NCI-H226 (cell line): ENCODE measurements around the gene ITGAD.

Experiments
- DNase-seq: peaks from one replicate; pipeline ENCODE4 v3.0.0-alpha.2; 2015

Gene ITGAD

DNA sequence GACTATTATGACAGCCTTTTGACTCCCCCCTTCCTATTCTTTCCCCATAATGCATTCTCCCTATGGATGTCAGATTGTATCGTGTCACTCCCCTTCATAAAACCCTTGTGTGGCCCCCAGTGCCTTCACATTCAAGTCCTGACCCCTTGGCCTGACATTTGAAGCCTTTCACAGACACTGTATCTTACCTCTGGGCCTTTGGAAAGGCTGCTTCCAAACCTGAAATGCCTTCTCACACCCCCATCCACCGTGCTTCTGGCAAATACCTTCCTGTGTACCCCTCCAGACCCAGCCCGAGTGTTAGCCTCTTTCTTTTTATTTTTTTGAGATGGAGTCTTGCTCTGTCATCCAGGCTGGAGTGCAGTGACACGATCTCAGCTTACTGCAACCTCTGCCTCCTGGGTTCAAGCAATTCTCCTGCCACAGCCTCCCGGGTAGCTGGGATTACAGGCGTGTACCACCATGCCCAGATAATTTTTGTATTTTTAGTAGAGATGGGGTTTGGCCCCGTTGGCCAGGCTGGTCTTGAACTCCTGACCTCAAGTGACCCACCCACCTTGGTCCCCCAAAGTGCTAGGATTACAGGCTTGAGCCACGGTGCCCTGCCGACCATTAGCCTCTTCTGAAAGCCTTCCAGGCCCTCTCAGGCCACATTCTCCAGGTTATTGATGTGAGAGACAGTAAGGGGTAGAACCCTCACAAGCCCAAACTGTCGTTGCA, 68.2 kb downstream of the ITGAD start:
- DNase-seq: no peak

DNA sequence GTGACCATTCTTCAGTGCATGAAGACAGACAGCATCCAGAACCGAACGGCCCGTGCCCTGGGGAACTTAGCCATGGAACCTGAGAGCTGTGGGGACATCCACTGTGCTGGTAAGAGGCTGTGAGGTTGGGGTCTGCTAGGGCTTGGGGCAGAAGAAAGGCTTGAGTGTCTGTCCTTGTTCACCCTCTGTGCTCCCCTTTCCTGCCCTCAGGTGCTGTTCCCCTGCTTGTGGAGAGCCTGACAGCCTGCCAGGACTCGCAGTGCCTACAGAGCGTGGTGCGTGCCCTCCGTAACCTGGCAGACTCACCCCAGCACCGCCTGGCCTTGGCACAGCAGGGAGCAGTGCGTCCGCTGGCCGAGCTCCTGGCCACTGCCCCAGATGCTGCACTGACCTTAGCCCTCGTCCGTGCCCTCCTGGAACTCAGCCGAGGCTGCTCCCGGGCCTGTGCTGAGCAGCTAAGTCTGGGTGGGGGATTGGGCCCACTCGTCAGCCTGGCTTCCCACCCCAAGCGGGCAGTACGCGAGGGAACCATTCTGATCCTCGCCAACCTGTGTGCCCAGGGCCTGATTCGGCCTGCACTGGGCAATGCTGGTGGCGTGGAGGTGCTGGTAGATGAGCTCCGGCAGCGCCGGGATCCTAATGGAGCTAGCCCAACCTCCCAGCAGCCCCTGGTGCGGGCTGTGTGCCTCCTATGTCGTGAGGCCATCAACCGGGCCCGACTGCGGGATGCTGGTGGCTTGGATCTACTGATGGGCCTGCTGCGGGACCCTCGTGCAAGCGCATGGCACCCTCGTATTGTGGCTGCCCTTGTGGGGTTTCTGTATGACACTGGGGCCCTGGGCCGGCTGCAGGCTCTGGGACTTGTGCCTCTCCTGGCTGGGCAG, 69.0 kb downstream of the ITGAD start:
- DNase-seq: no peak

GRCh38 chr16:31464348-31464769, 71.2 kb downstream of the ITGAD start:
- DNase-seq: no peak

GRCh38 chr16:31464781-31465260, 71.7 kb downstream of the ITGAD start:
- no peak for DNase-seq

DNA sequence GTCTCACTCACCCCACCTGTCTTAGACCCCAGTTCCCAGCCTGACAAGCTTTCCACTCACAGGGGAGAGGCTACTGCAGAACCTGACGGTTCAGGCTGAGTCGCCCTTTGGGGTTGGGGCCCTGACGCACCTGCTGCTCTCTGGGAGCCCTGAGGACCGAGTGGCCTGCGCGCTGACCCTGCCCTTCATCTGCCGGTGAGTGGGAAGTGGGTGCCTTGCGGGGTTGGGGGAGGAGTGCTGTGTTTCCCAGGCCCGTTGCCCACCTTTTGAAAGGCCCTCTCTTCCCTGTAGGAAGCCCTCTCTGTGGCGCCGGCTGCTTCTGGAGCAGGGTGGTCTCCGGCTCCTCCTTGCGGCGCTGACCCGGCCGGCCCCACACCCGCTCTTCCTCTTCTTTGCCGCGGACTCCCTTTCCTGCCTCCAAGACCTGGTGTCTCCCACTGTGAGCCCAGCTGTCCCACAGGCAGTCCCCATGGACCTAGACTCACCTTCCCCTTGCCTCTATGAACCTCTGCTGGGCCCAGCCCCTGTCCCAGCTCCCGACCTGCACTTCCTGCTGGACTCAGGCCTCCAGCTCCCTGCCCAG, 72.7 kb downstream of the ITGAD start:
- DNase-seq: no peak

DNA sequence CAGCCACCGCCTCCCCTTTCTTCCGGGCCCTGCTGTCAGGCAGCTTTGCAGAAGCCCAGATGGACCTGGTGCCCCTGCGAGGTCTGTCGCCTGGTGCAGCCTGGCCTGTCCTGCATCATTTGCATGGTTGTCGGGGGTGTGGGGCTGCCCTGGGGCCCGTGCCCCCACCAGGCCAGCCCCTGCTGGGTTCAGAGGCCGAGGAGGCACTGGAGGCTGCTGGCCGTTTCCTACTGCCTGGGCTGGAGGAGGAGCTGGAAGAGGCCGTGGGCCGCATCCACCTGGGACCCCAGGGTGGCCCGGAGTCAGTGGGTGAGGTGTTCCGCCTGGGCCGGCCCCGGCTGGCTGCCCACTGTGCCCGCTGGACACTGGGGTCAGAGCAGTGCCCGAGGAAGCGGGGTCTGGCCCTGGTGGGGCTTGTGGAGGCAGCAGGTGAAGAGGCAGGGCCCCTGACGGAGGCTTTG, 73.3 kb downstream of the ITGAD start:
- no peak for DNase-seq

- no peak for DNase-seq
Measured at GRCh38 chr16:31467151-31467773, 74.1 kb downstream of the ITGAD start.

DNA sequence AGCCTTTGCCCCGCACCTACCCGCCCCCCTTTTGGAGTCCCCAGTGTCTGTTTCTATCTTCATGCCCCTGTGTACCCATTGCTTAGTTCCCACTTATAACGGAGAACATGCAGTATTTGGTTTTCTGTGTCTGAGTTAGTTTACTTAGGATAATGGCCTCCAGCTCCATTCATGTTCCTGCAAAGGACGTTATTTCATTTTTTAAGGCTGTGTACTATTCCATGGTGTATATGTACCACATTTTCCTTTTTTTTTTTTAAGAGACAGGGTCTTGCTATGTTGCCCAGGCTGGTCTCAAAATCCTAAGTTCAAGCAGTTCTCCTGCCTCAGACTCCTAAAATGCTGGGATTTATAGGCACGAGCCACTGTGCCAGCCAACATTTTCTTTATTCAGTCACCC, 74.7 kb downstream of the ITGAD start:
- no peak for DNase-seq

GRCh38 chr16:31470615-31471014, 77.5 kb downstream of the ITGAD start:
- DNase-seq: no peak

DNA sequence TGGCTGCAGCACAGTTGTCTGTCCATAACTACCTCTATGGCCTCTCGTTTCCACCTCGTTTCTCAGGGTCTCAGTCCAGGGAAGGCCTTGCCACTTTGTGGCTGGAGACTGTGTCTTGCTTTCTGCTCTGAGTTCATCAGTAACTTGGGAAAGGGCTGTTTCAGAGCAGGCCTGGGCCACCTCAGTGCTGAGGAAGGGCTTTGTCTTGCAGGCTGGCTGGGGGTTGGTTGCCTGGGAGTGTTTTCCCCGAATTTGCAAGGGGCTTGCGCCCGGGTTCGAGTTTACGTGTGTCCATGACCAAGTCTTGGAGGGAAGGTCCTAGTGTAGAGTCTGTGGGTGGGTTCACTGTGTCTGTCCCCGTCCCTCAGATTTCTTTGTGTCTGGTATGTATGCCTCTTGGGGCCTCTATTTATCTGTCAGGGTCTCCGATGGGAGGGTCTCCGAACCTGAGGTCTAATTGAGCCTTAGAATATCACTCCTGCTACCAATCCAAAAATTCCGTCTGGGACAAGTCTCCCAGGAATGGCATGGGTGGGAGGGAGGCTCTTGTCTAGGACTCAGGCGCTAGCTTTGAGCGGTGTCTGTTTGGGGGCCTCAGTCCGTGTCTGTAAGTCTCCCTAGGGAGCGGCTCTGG, 78.2 kb downstream of the ITGAD start:
- DNase-seq: no peak

DNA sequence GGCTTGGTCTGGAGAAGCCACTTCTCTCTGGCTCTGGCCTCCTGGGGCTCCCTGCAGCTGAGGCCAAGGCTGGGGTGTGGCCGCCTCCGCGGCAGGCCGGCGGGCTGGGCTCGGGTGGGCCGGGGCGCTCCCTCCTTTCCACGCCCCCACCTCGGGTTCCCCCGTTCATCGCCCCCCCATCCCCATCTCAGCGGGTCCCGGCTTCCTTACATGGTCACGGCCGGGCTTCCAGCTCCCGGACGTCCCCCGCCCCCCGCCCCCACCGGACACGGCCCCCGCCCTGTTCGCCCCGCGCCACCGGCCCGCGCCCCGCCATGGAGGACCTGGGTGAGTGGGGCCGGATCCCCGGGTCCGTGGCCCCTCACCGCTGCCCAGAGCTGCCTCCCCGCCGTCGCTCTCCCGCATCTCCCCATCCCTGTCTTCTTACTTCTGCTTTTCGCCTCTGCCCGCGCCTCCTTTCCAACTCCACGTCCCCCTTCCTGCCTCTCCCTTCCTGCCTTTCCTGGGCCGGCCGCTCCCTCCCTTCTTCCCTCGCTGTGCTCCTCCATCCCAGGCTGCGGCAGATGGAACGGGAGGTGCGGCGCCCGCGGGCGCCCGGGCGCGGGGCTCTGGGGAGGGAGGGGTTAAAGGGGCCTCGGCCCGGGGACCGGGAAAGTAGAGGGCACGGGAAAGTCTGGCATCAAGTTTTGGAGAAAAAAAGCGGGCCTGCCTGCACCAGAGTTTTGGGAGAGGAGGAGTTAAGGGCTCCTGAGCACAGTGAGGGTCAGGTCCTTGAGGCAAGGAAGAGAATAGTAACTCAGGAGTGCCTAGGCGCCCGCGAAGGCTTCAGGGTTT, 79.0 kb downstream of the ITGAD start, which contains the start of gene TGFB1I1:
Gene TGFB1I1 (plus strand): TSS at position 278 of the 834 bp plus-strand sequence. CDS start 37 bp downstream, at position 315.
- peak; percentile 20 for DNase-seq

DNA sequence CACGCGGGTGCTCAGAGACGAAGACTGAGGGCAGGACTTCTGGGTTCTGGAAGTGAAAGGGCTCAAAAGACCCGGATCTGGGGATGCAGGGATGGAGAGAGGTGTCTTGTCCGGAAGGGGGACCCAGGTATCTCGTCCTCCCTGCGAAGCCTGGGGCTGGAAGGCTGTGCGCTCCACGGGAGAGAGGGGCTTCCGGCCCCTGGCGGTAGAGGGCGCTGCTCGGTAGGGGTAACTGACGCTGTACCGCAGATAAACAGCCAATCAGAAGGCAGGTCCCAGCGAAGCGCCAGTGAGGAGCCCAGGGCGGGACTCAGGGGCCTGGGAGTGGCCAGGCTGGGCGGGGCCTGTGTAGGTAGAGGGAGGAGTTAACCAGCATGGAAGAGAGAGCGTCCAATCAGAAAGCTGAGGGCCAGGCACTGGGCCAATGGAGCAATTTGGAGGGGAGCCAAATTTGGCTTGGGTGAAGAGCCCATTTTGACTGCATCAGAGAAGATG, 79.6 kb downstream of the ITGAD start:
- DNase-seq: peak; percentile 84

DNA sequence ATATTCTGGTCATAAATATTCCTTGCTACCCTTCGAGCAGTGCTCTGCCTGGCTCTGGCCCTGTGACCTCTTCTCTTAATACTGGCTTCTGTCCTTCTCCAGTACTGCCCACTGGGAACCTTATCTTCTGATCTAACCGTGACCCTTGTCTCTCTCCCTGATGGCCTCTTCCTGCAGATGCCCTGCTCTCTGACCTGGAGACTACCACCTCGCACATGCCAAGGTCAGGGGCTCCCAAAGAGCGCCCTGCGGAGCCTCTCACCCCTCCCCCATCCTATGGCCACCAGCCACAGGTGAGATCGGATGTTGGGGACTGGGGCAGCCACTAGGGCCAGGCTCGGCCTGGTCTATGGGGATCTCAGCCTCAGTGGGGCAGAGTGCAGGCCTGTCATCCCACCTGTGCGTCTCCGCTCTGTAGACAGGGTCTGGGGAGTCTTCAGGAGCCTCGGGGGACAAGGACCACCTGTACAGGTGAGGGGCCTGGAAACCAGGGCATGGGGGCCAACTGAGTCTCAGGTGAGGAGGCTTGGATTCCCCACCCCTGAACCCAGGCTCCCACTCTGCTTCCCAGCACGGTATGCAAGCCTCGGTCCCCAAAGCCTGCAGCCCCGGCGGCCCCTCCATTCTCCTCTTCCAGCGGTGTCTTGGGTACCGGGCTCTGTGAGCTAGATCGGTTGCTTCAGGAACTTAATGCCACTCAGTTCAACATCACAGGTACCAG, 80.3 kb downstream of the ITGAD start:
- no peak for DNase-seq

DNA sequence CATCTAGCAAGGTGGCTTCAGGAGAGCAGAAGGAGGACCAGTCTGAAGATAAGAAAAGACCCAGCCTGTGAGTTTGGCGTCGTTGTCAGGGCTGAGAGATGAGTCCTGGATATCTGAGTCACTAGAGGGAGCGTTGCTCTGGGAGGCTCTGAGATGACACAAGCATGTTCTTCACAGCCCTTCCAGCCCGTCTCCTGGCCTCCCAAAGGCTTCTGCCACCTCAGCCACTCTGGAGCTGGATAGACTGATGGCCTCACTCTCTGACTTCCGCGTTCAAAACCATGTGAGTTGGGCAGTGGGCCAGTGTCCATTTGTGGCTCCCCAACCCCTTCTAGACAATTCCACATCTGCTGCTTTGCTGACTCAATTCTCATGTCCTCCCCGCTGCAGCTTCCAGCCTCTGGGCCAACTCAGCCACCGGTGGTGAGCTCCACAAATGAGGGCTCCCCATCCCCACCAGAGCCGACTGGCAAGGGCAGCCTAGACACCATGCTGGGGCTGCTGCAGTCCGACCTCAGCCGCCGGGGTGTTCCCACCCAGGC, 81.1 kb downstream of the ITGAD start:
- DNase-seq: no peak

DNA sequence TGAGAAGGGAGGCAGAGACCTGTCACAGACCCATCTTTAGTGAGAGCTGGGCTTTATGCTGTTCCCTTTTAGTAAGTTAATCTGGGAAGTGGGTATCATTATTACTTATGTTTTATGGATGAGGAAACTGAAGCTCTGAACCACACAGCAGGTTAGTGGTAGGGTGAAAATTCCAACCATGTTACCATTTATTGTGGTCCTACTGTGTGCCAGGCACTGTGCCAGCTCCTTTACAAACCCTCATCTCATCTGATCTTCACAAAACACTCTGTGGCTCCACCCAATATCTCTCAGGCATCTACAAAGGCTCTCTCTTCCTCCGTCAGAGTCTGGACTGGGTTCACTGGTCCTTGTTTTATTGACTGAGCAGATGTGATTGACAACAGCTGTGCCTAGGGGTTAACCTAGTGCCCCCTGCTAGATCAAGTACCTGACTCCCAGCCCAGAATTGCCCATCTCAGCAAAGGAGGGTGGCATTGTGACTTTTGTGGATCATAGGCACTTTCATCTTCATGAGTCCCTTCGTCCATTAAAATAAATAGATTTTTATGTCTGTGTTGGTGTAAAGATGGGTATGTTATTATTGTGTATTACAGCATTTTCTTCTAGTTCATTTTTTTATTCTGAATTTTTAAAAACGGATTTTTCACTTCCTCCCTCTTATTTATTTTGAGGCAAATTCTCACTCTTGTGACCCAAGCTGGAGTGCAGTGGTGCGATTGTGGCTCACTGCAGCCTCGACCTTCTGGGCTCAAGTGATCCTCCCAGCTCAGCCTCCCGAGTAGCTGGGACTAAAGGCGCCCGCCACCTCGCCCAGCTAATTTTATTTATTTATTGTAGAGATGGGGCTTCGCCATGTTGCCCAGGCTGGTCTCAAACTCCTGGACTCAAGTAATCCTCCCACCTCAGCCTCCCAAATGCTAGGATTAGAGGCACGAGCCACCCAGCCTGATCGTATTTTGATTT, 81.9 kb downstream of the ITGAD start:
- no peak for DNase-seq

DNA sequence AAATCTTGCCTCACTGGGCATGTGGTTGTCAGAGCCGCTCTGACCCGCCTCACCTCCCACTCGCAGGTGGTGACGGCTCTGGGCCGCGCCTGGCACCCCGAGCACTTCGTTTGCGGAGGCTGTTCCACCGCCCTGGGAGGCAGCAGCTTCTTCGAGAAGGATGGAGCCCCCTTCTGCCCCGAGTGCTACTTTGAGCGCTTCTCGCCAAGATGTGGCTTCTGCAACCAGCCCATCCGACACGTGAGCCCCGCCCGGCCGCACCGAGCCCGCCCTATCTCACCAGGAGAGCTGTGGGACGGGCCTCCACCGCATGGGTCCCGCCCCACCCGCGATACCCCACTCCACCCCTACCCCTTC, 82.8 kb downstream of the ITGAD start:
- no peak for DNase-seq
